Stimulated activated naive CD8-positive, alpha-beta T cell treated with anti-CD3 and anti-CD28 coated beads, Interleukin-15, Interleukin-2, amounts not matched to agents 100 U/mL and 50 U/mL, for 24 hours (primary cell): ENCODE measurements around the gene MYBL2.

Source experiments
- ATAC-seq: fragments of 150-1000 bp; cut with Tn5 transposase; one replicate; pipeline ENCODE4 v1.10.0; 2021
- DNase-seq: peaks from one replicate; pipeline ENCODE4 v3.0.0; 2021

MYBL2 gene

GRCh38 chr20:43723186-43723585 is 56.3 kb downstream of the MYBL2 start:
- ATAC-seq (no peak), DNase-seq (no peak)

GRCh38 chr20:43723735-43724134 is 56.8 kb downstream of the MYBL2 start:
- ATAC-seq (no peak), DNase-seq (no peak)

DNA sequence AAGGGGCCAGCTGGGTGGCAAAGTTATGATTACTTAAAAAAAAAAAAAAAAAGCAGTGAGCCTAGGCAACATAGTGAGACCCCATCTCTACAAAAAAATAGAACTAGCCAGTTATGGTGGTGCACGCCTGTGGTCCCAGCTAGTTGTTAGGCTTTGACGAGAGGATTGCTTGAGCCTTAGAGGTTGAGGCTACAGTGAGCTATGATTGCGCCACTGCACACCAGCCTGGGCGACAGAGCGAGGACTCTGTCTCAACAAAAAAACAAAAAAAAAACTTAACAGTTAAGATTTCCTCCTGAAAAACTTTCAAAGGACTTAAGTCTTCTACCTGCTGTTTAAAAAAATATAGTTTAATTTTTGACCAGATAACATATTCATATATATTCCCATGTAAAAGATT is 57.5 kb downstream of the MYBL2 start:
- ATAC-seq (no peak), DNase-seq (no peak)

GRCh38 chr20:43725666-43726065 is 58.8 kb downstream of the MYBL2 start:
- no peak for ATAC-seq
- DNase-seq = no peak

DNA sequence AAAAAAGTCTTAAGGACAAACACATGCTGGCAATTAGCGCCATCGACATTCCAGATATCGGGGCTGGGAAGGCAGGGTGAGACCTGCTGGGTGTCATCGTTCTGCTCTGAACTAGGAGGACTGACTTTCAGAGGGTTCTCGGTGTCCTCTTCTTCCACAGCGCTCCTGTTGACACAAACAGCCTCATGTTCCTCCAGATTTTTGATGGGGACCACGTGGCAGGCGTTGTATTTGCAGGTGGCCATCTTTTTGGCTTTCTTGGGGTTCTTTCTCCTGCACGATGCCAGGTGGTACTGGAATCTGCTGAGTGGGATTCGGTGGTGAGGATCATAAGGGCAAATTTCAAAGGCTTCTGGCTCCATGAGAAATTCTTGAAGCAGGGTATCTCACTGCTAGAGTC is 59.4 kb downstream of the MYBL2 start:
- DNase-seq (no peak), ATAC-seq (no peak)

DNA sequence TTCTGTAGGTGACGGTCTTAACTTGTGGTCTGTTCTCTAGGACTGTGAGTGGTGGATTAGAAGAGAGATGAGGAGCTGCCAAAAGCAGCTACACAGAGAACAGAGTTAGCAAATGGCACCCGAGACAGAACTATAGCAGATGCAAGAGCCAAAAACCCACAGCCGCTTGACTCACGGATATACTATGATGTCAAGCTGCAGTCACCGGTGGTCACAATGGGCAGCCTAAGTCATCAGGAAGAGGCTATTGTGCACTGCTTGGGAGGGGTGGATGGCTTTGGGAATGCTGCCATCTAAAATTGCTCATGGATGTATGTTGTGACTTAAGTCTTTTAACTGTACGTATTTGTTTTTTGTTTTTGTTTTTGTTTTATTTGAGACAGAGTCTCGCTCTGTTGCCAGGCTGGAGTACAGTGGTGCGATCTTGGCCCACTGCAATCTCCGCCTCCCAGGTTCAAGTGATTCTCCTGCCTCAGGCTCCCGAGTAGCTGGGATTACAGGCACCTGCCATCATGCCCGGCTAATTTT is 60.0 kb downstream of the MYBL2 start, which contains the start of gene GTSF1L:
Gene GTSF1L, minus strand, starts transcription at position 192 of the 528 bp plus-strand sequence. CDS start 308 bp downstream, outside the sequence.
- ATAC-seq (no peak), DNase-seq (no peak)

DNA sequence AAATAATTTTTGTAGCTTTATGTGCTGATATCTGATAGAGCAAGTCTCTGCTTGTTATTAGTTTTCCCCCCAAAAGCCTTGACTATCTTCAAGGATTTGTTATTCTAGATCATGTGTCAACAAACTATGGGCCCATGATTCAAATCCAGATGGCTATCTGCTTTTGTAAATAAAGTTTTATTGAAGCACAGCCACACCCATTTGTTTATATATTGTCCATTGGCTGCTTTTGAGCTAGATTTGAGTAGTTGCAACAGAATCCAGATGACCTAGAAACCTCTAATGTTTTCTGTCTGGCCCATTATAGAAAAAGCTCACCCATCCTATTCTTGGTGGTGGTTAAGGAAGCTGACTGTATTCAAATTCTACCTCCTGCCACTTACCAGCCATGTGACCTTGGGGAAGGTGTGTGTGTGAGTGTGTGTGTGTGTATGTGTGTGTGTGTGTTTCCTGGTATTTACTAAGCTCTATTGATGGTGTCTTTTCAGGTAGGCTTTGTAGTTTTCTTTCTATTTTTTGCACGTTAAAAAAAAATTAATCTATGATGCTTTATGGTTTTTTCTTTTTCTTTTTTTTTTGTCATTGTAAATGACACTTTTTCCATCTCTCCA is 61.2 kb downstream of the MYBL2 start:
- ATAC-seq = no peak
- DNase-seq = no peak

GRCh38 chr20:43728686-43729255 is 61.9 kb downstream of the MYBL2 start:
- ATAC-seq = no peak
- no peak for DNase-seq

DNA sequence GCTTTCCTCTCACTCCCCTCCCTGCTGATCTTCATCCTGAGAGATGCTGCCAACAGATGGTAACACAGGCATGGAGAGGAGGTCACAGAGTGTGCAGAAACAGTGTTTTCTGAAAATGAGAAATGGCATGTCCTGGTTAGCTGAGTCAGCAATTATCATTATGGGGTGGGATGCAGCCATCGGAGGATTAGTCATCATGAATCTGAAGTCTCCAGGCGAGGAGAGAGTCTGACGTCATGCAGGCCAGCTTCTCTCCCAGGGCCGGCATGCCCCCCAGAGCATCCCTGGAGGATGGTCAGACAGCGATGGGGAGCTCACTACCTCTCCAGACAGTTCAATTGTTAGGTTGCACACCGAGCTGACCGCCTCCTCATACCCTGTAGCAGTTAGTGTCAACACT is 64.6 kb downstream of the MYBL2 start:
- no peak for DNase-seq
- ATAC-seq = no peak

- no peak for ATAC-seq
- no peak for DNase-seq
These were observed 65.0 kb downstream of the MYBL2 start for GRCh38 chr20:43731927-43732326.

DNA sequence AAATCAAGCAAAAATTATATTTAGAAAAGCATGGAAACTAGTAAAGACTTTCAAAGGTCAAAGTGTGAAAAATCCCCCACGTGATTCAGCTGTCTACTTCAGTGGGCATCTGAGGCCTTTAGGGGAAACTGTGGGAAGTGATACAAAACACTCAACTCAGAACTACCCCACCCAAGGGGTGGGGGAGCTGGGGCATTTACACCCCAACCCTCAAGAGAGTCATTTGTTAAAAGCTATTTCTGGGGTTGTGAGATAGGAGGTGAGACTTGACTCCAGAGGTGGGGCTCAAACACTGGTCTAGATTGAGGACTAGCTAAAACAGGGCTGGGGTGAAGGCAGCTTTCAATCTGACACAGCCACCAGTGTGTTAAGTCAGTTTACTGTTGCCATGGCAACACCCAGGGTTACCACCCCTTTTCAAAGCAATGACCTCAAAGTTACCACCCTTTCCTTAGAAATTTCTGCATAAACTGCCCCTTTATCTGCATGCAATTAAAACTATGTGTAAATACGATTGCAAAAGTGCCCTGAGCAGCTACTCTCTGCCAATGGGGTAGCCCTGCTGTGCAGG is 69.8 kb downstream of the MYBL2 start:
- peak; percentile 95 for ATAC-seq
- peak; percentile 50 for DNase-seq

DNA sequence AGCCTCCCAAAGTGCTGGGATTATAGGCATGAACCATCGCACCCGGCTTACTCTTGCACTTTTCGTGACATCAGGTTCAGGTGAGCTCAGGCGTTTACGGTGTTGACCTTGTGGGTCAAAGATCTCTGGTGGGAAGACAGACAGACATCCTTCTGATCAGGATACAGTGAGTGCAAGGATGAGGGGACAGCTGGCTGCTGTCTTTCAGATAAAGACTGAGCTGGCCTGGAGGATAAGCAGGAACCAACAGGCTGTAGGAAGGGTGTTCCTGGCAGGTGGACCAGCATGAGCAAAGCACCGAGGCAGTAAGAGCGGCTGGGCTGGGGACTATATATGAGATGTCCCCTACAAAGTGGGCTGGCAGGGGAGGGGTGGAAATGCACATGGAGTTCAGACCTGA is 71.0 kb downstream of the MYBL2 start:
- ATAC-seq = no peak

DNA sequence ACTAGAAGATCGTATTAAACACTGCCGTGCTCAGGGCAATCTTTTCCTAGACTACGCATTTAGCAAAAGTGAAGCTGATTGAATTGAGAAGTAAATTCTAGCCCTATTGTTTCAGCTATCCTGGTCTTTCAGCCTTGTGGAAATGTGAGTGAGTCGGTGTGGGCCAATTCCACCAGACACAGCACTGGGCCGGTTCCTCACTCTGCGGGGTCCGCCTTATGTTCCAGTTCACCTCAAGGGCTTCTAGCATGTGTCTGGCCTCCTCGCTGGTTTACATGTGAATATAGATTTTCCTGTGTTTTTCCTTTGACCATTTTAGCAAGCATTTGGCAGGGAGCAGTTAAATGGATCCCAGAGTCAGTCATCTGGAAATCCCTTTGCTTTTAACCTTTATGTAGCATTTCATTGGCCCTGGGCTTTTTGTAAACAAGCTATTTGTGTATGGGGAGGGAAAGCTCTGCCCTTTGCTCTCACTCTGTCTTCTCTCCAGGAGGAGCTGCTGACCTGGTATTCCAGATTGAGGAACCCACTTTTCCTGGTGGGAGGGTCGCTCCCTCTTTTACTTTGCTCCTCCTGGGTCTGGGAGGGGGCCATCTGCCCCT is 72.3 kb downstream of the MYBL2 start:
- ATAC-seq (no peak), DNase-seq (no peak)

More for the DNA sequence above, 71.0 kb downstream of the MYBL2 start:
- no peak for DNase-seq

GRCh38 chr20:43740642-43741041 is 73.7 kb downstream of the MYBL2 start:
- ATAC-seq (no peak), DNase-seq (no peak)

GRCh38 chr20:43744151-43744611 is 77.3 kb downstream of the MYBL2 start:
- ATAC-seq = peak; percentile 81
- peak; percentile 51 for DNase-seq

GRCh38 chr20:43744966-43745730 is 78.2 kb downstream of the MYBL2 start:
- ATAC-seq (no peak), DNase-seq (no peak)

DNA sequence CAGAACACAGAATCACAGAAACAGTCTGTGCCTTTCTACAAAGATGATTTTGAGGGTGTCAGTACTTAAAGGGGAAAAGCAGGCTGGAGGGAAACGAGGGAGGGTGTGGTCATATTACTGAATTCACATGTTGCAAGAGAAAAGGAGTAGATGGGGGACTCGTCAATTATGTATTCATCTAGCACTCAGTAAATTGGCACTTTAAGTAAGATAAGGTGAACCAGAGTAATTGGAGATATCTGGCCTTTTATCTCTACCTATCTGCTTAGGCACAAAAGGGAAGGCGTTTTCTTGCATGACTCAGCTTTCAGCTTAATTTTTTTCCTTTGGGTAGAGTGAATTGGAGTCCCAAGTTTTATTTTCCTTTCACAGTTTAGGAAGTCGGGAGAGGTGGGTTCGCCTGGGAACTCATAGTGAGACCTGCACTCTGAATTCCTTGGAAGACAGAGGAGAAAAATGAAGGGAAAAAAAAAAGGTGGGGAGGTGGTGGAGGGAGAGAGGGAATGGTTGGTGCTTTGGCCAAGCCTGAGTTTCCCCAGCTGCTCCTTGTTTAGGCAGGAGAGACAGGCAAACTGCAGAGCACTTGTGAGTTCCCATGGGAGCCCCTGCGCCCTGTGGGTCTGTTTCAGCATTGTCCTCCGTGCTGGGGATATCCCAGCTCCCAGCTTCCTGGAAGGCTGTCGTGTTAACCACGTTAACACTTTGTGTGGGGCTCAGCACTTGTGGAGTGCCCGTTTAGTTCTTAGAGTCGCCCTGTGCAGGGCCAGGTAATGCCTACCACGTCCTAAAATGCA is 79.6 kb downstream of the MYBL2 start:
- DNase-seq (no peak), ATAC-seq (no peak)

DNA sequence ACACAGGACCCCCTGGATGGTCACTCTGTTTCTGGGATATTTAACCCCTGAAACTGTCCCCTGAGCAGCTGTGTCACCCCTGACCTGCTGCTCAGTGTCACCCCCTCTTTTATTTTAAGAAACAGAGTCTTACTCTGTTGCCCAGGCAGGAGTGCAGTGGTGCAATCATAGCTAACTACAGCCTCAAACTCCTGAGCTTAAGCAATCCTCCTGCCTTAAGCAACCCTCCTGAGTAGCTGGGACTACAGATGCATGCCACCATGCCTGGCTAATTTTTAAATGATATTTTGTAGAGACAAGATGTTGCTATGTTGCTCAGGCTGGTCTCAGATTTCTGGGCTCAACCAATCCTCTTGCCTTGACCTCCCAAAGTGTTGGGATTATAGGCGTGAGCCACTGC is 81.4 kb downstream of the MYBL2 start:
- ATAC-seq (no peak), DNase-seq (no peak)

DNA sequence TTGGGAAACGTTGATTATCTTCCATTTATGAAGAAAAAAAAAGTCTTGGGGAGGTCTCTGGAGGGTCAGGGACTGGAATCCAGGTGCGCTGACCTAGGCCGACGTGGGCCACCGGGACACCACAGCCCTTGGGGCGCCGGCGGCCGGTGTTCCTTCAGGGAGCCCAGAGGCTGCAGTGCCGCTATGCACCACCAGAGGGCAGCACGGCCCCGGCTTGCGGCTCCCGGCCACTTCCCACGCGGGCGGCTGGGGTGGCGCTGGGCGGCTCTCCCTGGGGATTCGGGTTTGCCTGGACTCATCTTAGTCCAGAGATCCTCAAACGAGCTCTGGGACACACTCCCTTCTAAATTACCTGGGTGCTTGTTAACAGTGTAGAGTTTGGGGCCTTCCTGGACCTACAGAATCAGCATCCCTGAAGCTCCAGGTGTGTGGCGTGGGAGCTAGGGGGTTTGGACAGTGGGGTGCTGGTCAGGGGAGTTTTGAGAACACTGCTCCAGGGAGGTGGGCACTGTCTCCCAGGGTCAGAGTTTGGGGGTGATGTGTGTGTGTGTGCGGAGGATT is 82.9 kb downstream of the MYBL2 start:
- DNase-seq (peak; percentile 97), ATAC-seq (peak; percentile 12)

DNA sequence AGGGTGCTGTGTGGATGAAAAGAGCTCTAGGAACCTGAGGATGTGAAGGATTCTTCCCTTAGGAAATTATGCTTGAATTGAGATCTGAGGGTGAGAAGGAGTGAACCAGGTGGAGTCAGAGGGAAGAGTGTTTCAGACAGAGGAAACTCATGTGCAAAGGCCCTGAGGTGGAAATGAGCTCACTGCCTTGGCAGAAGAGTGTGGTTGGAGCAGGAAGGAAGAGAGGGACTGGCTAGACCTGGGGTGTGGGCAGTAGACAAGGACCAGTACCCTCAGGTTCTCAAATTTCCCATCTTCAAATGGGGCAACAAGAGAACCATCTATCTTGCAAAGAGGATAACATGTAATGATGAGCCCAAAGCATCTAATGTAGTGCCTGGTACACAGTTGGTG is 83.9 kb downstream of the MYBL2 start:
- DNase-seq (peak; percentile 33), ATAC-seq (no peak)
